Jurkat, Clone E6-1 (cell line): Measurements from ENCODE around the gene USP6NL.

Source experiments
- DNase-seq: peaks from one replicate; pipeline ENCODE4 v3.0.0-alpha.2; 2011; ENCODE audit warnings: low read depth, low spot score
- H3K4me3 ChIP-seq: 2 replicates; pipeline ENCODE4 v1.5.1; 2011; ENCODE audit warnings: mild to moderate bottlenecking, low read length, control low read depth, moderate library complexity

The USP6NL gene

GRCh38 chr10:11625019-11625735 lies 13.7 kb upstream of the USP6NL start:
- no peak overlapping the region for H3K4me3 ChIP-seq
- DNase-seq, result no peak

GRCh38 chr10:11617233-11617632 lies 5.8 kb upstream of the USP6NL start:
- H3K4me3 ChIP-seq, result no peak overlapping the region
- no peak for DNase-seq

- H3K4me3 ChIP-seq, result no peak overlapping the region
Measured at GRCh38 chr10:11616021-11616420, 4.6 kb upstream of the USP6NL start.

GRCh38 chr10:11615396-11615795 lies 3.9 kb upstream of the USP6NL start:
- DNase-seq, result no peak
- no peak overlapping the region for H3K4me3 ChIP-seq

More at GRCh38 chr10:11616021-11616420, 4.6 kb upstream of the USP6NL start:
- no peak for DNase-seq

GRCh38 chr10:11612021-11613001 lies 861 bp upstream of the USP6NL start:
- DNase-seq, result no peak

GRCh38 chr10:11610826-11611247 lies 613 bp downstream of the USP6NL start:
- no peak for DNase-seq
- peak overlapping the region; percentile 71 for H3K4me3 ChIP-seq

More at GRCh38 chr10:11612021-11613001, 861 bp upstream of the USP6NL start:
- peak overlapping the region; percentile 71 for H3K4me3 ChIP-seq

GRCh38 chr10:11610166-11610825 lies 1.2 kb downstream of the USP6NL start:
- DNase-seq, result no peak
- peak overlapping the region; percentile 71 for H3K4me3 ChIP-seq

GRCh38 chr10:11609492-11610093 lies 1.9 kb downstream of the USP6NL start:
- H3K4me3 ChIP-seq, result no peak overlapping the region
- no peak for DNase-seq

- H3K4me3 ChIP-seq, result no peak overlapping the region
Measured at GRCh38 chr10:11609052-11609451, 2.4 kb downstream of the USP6NL start.

GRCh38 chr10:11608159-11609013 lies 3.1 kb downstream of the USP6NL start:
- no peak overlapping the region for H3K4me3 ChIP-seq
- no peak for DNase-seq

More at GRCh38 chr10:11609052-11609451, 2.4 kb downstream of the USP6NL start:
- no peak for DNase-seq

- no peak overlapping the region for H3K4me3 ChIP-seq
- no peak for DNase-seq
Measured at GRCh38 chr10:11605807-11606408, 5.5 kb downstream of the USP6NL start.

- peak; percentile 32 for DNase-seq
- peak overlapping the region; percentile 15; the same call in 1 of the 2 replicates for H3K4me3 ChIP-seq
Measured at GRCh38 chr10:11604865-11605650, 6.4 kb downstream of the USP6NL start.

- H3K4me3 ChIP-seq, result no peak overlapping the region
- DNase-seq, result no peak
Measured at GRCh38 chr10:11603741-11604140, 7.7 kb downstream of the USP6NL start.

- no peak for DNase-seq
- H3K4me3 ChIP-seq, result no peak overlapping the region
Measured at GRCh38 chr10:11602919-11603523, 8.4 kb downstream of the USP6NL start.

GRCh38 chr10:11602358-11602757 lies 9.1 kb downstream of the USP6NL start:
- DNase-seq, result no peak
- H3K4me3 ChIP-seq, result no peak overlapping the region

- no peak for DNase-seq
- no peak overlapping the region for H3K4me3 ChIP-seq
Measured at GRCh38 chr10:11601670-11602069, 9.8 kb downstream of the USP6NL start.

- DNase-seq, result no peak
- H3K4me3 ChIP-seq, result no peak overlapping the region
Measured at GRCh38 chr10:11600280-11600679, 11.2 kb downstream of the USP6NL start.
